Liver (tissue), 9 donors: ENCODE results near the gene PTK7. TPM values are rescaled to one million over a fixed set of nuclear protein-coding genes. Genes with fewer than 3 reads are reported as not detected.

ENCODE experiments used
- DNase-seq: peaks from one replicate; pipeline ENCODE4 v3.0.0-alpha.2; 2017; ENCODE audit warnings: low spot score
- H3K27ac ChIP-seq, 2 donors: one replicate each; pipeline ENCODE4 v1.7.0; 2013; ENCODE audit warnings: inconsistent platforms in 2 of 2, low read length in 2 of 2, control low read depth in 1 of 2, low read depth in 1 of 2, mild to moderate bottlenecking in 1 of 2
- H3K27me3 ChIP-seq, 4 donors: one replicate each; pipeline versions ENCODE4 v1.6.1 to v1.7.0; 2013; ENCODE audit warnings: low read length in 3 of 4, inconsistent platforms in 1 of 4, mild to moderate bottlenecking in 1 of 4, moderate library complexity in 1 of 4; ENCODE audit not compliant: control insufficient read depth in 4 of 4, insufficient read depth in 4 of 4
- H3K36me3 ChIP-seq, 4 donors: one replicate each; pipeline versions ENCODE4 v1.6.1 to v1.7.0; 2013; ENCODE audit warnings: low read length in 3 of 4, mild to moderate bottlenecking in 3 of 4, low read depth in 1 of 4, moderate library complexity in 1 of 4; ENCODE audit not compliant: control insufficient read depth in 4 of 4, insufficient read depth in 3 of 4
- H3K4me1 ChIP-seq, 4 donors: one replicate each; pipeline versions ENCODE4 v1.6.1 to v1.7.0; 2013; ENCODE audit warnings: low read length in 3 of 4, mild to moderate bottlenecking in 3 of 4, moderate library complexity in 1 of 4; ENCODE audit not compliant: control insufficient read depth in 4 of 4, insufficient read depth in 4 of 4
- H3K4me3 ChIP-seq, 3 donors: one replicate each; pipeline versions ENCODE4 v1.6.1 to v1.7.0; 2013; ENCODE audit warnings: low read length in 3 of 3, control low read depth in 1 of 3, low read depth in 1 of 3, mild to moderate bottlenecking in 1 of 3
- H3K9ac ChIP-seq, 2 donors: one replicate each; pipeline ENCODE4 v1.7.0; 2013; ENCODE audit warnings: low read length in 2 of 2, mild to moderate bottlenecking in 2 of 2, moderate library complexity in 2 of 2, control low read depth in 1 of 2, low read depth in 1 of 2
- H3K9me3 ChIP-seq, 4 donors: one replicate each; pipeline versions ENCODE4 v1.6.1 to v1.7.0; 2013; ENCODE audit warnings: low read length in 3 of 4; ENCODE audit not compliant: control insufficient read depth in 4 of 4
- EGR1 ChIP-seq, 2 donors: IDR thresholded peaks; 2 replicates each; pipeline ENCODE4 v1.6.1; 2016 to 2018; ENCODE audit warnings: antibody characterized with exemption in 2 of 2, low read depth in 2 of 2
- FOXA1 ChIP-seq: IDR thresholded peaks from 2 replicates; pipeline ENCODE4 v1.6.1; 2016; ENCODE audit warnings: antibody characterized with exemption
- GABPA ChIP-seq, 2 donors: IDR thresholded peaks in 1 of 2; conservative IDR thresholded peaks in 1 of 2; 2 replicates each; pipeline ENCODE4 v1.6.1; 2016; ENCODE audit warnings: antibody characterized with exemption in 2 of 2, mild to moderate bottlenecking in 1 of 2, moderate library complexity in 1 of 2
- HNF4A ChIP-seq, 2 donors: conservative IDR thresholded peaks; 2 replicates each; pipeline ENCODE4 v1.6.1; 2016; ENCODE audit warnings: antibody characterized with exemption in 2 of 2, mild to moderate bottlenecking in 2 of 2
- HNF4G ChIP-seq: IDR thresholded peaks from 2 replicates; pipeline ENCODE4 v1.6.1; 2016; ENCODE audit warnings: antibody characterized with exemption
- JUND ChIP-seq, 2 donors: IDR thresholded peaks; 2 replicates each; pipeline ENCODE4 v1.6.1; 2016; ENCODE audit warnings: antibody characterized with exemption in 2 of 2
- RAD21 ChIP-seq, 2 donors: IDR thresholded peaks; 2 replicates each; pipeline ENCODE4 v1.6.1; 2016; ENCODE audit warnings: antibody characterized with exemption in 2 of 2, mild to moderate bottlenecking in 2 of 2
- RXRA ChIP-seq, 2 donors: IDR thresholded peaks; 2 replicates each; pipeline ENCODE4 v1.6.1; 2017 to 2018; ENCODE audit warnings: antibody characterized with exemption in 2 of 2, mild to moderate bottlenecking in 1 of 2
- TAF1 ChIP-seq: conservative IDR thresholded peaks from 2 replicates; pipeline ENCODE4 v1.6.1; 2016; ENCODE audit warnings: antibody characterized with exemption, mild to moderate bottlenecking
- YY1 ChIP-seq: IDR thresholded peaks from 2 replicates; pipeline ENCODE4 v1.6.1; 2016; ENCODE audit warnings: antibody characterized with exemption, mild to moderate bottlenecking
- WGBS: extraction: QIAGEN DNeasy Blood & Tissue Kit; methylation state at CpG from one replicate; pipeline ENCODE4 v1.1.7; 2013; 5-methylcytosine and 5-hydroxymethylcytosine counted together
- polyA plus RNA-seq, 2 donors: library from polyadenylated mRNA; stranded (reverse) in 1 of 2; unstranded in 1 of 2; fragments of 200-250 nt in 1 of 2; fragments of >200 nt in 1 of 2; fragmentation: Nextera tagmentation in 1 of 2; extraction: Ambion mirVana in 1 of 2; gene quantifications; one replicate each; pipeline versions ENCODE4 v1.2.1 to v1.2.3, GENCODE V29; 2013 to 2015
- total RNA-seq, 2 donors: library from RNA; depleted of rRNA; stranded (reverse); fragments of >200 nt; gene quantifications; one replicate each; pipeline ENCODE4 v1.2.3, GENCODE V29; 2014
- TF ChIP-seq, protein P1 (sequence below): IDR thresholded peaks from 2 replicates; pipeline ENCODE4 v1.6.1; 2016; ENCODE audit warnings: antibody characterized with exemption, mild to moderate bottlenecking
- TF ChIP-seq, protein P2 (sequence below): IDR thresholded peaks from 2 replicates; pipeline ENCODE4 v1.6.1; 2016; ENCODE audit warnings: antibody characterized with exemption
- TF ChIP-seq, protein P3 (sequence below): IDR thresholded peaks from 2 replicates; pipeline ENCODE4 v1.6.1; 2016; ENCODE audit warnings: antibody characterized with exemption
- TF ChIP-seq, protein P4 (sequence below): fragments of 150-350 bp; IDR thresholded peaks from 2 replicates; pipeline ENCODE4 v1.5.1; 2017; ENCODE audit warnings: improper control_type of control experiment, low read depth, low read length; ENCODE audit not compliant: missing input control
- donor health status: healthy.
- donor health status: healthy.
- donor health status: healthy.
- donor health status: healthy.
- donor health status: healthy.

PTK7 gene
- total and polyA plus RNA-seq, 4 donors: 0.67 to 10.5 (median 1.3) TPM

DNA sequence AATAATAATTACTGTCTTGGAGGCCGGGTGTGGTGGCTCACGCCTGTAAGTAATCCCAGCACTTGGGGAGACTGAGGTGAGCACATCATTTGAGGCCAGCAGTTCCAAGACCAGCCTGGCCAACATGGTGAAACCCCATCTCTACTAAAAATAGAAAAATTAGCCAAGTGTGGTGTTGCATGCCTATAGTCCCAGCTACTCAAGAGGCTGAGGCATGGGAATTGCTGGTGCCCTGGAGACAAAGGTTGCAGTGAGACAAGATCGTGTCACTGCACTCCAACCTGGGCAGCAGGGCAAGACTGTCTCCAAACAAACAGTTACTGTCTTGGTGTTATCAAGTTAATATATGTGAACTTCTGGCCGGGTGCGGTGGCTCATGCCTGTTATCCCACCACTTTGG is 49.7 kb upstream of the PTK7 start (continued):
- TF ChIP-seq, protein P1, sequence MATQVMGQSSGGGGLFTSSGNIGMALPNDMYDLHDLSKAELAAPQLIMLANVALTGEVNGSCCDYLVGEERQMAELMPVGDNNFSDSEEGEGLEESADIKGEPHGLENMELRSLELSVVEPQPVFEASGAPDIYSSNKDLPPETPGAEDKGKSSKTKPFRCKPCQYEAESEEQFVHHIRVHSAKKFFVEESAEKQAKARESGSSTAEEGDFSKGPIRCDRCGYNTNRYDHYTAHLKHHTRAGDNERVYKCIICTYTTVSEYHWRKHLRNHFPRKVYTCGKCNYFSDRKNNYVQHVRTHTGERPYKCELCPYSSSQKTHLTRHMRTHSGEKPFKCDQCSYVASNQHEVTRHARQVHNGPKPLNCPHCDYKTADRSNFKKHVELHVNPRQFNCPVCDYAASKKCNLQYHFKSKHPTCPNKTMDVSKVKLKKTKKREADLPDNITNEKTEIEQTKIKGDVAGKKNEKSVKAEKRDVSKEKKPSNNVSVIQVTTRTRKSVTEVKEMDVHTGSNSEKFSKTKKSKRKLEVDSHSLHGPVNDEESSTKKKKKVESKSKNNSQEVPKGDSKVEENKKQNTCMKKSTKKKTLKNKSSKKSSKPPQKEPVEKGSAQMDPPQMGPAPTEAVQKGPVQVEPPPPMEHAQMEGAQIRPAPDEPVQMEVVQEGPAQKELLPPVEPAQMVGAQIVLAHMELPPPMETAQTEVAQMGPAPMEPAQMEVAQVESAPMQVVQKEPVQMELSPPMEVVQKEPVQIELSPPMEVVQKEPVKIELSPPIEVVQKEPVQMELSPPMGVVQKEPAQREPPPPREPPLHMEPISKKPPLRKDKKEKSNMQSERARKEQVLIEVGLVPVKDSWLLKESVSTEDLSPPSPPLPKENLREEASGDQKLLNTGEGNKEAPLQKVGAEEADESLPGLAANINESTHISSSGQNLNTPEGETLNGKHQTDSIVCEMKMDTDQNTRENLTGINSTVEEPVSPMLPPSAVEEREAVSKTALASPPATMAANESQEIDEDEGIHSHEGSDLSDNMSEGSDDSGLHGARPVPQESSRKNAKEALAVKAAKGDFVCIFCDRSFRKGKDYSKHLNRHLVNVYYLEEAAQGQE: no peak
- TF ChIP-seq, protein P2, sequence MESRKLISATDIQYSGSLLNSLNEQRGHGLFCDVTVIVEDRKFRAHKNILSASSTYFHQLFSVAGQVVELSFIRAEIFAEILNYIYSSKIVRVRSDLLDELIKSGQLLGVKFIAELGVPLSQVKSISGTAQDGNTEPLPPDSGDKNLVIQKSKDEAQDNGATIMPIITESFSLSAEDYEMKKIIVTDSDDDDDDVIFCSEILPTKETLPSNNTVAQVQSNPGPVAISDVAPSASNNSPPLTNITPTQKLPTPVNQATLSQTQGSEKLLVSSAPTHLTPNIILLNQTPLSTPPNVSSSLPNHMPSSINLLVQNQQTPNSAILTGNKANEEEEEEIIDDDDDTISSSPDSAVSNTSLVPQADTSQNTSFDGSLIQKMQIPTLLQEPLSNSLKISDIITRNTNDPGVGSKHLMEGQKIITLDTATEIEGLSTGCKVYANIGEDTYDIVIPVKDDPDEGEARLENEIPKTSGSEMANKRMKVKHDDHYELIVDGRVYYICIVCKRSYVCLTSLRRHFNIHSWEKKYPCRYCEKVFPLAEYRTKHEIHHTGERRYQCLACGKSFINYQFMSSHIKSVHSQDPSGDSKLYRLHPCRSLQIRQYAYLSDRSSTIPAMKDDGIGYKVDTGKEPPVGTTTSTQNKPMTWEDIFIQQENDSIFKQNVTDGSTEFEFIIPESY: no peak
- TF ChIP-seq HNF4G: no peak
- no peak for TF ChIP-seq RAD21 (IDR thresholded peaks at IDR 0.05)

GRCh38 chr6:43029120-43029519 is 47.0 kb upstream of the PTK7 start:
- H3K9me3 ChIP-seq: no peaks in the 10 kb centered on the region
- H3K4me3 ChIP-seq: no peak overlapping the region
- peaks cover 12 to 63% (median 46%) of the 10 kb centered on the region in 4 donors for H3K36me3 ChIP-seq
- no peaks in the 10 kb centered on the region for H3K27me3 ChIP-seq
- no peak overlapping the region for H3K27ac ChIP-seq
- 94% methylated on average over 9 of the region's 9 CpGs for WGBS
- no peaks in the 10 kb centered on the region for H3K4me1 ChIP-seq
- DNase-seq: no peak
- H3K9ac ChIP-seq: no peak overlapping the region
- no peak for TF ChIP-seq TAF1
- no peak for TF ChIP-seq JUND (IDR thresholded peaks at IDR 0.05)
- no peak for TF ChIP-seq RXRA (IDR thresholded peaks at IDR 0.05)
- TF ChIP-seq, protein P3, sequence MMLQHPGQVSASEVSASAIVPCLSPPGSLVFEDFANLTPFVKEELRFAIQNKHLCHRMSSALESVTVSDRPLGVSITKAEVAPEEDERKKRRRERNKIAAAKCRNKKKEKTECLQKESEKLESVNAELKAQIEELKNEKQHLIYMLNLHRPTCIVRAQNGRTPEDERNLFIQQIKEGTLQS: no peak
- TF ChIP-seq RAD21 (IDR thresholded peaks at IDR 0.05): no peak
- no peak for TF ChIP-seq GABPA (IDR thresholded peaks at IDR 0.05 in 1 of 2, conservative IDR thresholded peaks at IDR 0.05 in 1 of 2)
- no peak for TF ChIP-seq YY1
- TF ChIP-seq, protein P1: no peak
- no peak for TF ChIP-seq EGR1 (IDR thresholded peaks at IDR 0.05; ENCODE audit: low read depth in 2 of 2)
- TF ChIP-seq FOXA1: no peak
- TF ChIP-seq HNF4A (conservative IDR thresholded peaks at IDR 0.05): no peak
- TF ChIP-seq, protein P4, sequence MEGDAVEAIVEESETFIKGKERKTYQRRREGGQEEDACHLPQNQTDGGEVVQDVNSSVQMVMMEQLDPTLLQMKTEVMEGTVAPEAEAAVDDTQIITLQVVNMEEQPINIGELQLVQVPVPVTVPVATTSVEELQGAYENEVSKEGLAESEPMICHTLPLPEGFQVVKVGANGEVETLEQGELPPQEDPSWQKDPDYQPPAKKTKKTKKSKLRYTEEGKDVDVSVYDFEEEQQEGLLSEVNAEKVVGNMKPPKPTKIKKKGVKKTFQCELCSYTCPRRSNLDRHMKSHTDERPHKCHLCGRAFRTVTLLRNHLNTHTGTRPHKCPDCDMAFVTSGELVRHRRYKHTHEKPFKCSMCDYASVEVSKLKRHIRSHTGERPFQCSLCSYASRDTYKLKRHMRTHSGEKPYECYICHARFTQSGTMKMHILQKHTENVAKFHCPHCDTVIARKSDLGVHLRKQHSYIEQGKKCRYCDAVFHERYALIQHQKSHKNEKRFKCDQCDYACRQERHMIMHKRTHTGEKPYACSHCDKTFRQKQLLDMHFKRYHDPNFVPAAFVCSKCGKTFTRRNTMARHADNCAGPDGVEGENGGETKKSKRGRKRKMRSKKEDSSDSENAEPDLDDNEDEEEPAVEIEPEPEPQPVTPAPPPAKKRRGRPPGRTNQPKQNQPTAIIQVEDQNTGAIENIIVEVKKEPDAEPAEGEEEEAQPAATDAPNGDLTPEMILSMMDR: no peak
- TF ChIP-seq, protein P2: no peak
